Right lobe of liver (tissue), 4 donors: ENCODE results near the gene YJEFN3.

Experiments
- POLR2A ChIP-seq: fragments of 450-650 bp; IDR thresholded peaks from one replicate; pipeline ENCODE4 v1.6.1; 2017; ENCODE audit warnings: antibody characterized with exemption, mild to moderate bottlenecking
- TF ChIP-seq, protein P1 (sequence below), 4 donors: fragments of 200-600 bp in 3 of 4; fragments of 450-650 bp in 1 of 4; IDR thresholded peaks; one replicate each; pipeline versions ENCODE4 v1.5.1 to v1.8.0; 2016 to 2022; ENCODE audit warnings: antibody characterized with exemption in 4 of 4, mild to moderate bottlenecking in 2 of 4
- donor health status: DM: no; HTN: no; CAD: no.
- donor health status: DM: no; HTN: no; CAD: no.
- donor health status: DM: no; HTN: yes; CAD: no.

DNA sequence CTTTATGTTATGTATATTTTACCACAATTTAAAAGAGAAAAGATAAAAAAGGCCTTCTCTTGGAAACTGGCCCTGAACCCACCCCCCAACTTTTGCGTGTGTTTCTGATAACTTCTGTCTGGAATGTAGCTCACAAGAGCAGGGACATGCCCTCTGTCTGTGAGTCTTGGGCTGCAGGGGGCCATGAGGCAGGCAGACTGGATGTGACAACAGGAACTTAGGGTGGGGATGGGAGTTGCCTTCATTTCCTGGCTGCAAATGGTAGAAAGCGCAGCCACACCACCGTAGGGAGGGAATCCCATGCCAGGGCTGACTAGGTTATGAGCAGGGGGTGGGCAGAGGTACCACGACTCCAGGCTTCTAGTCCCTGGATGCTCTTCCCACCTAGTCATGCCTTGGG is 31.2 kb downstream of the YJEFN3 start:
- TF ChIP-seq, protein P1, sequence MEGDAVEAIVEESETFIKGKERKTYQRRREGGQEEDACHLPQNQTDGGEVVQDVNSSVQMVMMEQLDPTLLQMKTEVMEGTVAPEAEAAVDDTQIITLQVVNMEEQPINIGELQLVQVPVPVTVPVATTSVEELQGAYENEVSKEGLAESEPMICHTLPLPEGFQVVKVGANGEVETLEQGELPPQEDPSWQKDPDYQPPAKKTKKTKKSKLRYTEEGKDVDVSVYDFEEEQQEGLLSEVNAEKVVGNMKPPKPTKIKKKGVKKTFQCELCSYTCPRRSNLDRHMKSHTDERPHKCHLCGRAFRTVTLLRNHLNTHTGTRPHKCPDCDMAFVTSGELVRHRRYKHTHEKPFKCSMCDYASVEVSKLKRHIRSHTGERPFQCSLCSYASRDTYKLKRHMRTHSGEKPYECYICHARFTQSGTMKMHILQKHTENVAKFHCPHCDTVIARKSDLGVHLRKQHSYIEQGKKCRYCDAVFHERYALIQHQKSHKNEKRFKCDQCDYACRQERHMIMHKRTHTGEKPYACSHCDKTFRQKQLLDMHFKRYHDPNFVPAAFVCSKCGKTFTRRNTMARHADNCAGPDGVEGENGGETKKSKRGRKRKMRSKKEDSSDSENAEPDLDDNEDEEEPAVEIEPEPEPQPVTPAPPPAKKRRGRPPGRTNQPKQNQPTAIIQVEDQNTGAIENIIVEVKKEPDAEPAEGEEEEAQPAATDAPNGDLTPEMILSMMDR (IDR thresholded peaks at IDR 0.05), result no peak
- no peak for TF ChIP-seq POLR2A
